ENCODE measurements around the gene SHC2. TPM values are rescaled to one million over a fixed set of nuclear protein-coding genes. Genes with fewer than 3 reads are reported as not detected.

SHC2 gene, protein sequence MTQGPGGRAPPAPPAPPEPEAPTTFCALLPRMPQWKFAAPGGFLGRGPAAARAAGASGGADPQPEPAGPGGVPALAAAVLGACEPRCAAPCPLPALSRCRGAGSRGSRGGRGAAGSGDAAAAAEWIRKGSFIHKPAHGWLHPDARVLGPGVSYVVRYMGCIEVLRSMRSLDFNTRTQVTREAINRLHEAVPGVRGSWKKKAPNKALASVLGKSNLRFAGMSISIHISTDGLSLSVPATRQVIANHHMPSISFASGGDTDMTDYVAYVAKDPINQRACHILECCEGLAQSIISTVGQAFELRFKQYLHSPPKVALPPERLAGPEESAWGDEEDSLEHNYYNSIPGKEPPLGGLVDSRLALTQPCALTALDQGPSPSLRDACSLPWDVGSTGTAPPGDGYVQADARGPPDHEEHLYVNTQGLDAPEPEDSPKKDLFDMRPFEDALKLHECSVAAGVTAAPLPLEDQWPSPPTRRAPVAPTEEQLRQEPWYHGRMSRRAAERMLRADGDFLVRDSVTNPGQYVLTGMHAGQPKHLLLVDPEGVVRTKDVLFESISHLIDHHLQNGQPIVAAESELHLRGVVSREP
- 0.62 to 1.6 TPM (median 1.1 TPM) in 5 replicates for total RNA-seq (2022; extraction: Qiagen RNA extraction)

DNA sequence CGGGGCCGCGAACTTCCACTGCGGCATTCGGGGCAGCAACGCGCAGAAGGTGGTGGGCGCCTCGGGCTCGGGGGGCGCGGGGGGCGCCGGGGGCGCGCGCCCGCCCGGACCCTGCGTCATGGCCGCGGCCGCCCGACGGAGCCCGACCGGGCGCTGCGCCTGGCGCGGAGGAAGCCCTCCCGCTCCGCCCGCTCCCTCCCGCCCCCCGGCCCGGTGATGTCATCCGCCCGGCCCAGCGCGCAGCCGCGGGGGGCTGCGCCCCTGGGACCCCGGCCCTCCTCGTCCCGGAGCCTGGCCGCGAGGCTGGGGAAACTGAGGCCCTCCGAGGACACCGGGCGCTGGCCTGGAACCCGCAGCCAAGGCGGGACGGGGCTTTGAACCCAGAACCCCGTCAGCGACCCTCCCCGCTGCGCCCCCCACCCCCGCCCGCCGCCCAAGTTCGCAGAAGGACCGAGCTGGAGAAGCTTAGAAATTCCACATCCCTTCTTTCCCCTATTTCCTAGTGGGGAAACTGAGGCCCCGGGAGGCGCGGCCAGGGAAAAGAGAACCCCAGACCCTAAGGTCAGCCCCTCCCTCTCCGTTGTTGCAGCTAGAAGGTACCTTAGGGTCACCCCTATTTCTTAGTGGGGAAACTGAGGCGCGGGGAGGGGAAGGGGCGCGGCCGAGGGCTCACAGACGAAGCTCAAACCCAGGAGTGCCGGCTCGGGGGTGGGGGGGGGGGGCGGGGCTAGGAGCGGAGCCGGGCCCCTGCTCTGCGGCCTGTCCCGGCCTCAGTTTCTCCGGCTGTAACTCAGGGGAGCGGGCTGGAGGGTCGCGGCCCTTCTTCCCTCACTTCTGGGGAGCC, at the start of gene SHC2:
SHC2 (minus strand) TSS at position 157 of the 844 bp plus-strand sequence; CDS start at position 120, 37 bp downstream.

DNA sequence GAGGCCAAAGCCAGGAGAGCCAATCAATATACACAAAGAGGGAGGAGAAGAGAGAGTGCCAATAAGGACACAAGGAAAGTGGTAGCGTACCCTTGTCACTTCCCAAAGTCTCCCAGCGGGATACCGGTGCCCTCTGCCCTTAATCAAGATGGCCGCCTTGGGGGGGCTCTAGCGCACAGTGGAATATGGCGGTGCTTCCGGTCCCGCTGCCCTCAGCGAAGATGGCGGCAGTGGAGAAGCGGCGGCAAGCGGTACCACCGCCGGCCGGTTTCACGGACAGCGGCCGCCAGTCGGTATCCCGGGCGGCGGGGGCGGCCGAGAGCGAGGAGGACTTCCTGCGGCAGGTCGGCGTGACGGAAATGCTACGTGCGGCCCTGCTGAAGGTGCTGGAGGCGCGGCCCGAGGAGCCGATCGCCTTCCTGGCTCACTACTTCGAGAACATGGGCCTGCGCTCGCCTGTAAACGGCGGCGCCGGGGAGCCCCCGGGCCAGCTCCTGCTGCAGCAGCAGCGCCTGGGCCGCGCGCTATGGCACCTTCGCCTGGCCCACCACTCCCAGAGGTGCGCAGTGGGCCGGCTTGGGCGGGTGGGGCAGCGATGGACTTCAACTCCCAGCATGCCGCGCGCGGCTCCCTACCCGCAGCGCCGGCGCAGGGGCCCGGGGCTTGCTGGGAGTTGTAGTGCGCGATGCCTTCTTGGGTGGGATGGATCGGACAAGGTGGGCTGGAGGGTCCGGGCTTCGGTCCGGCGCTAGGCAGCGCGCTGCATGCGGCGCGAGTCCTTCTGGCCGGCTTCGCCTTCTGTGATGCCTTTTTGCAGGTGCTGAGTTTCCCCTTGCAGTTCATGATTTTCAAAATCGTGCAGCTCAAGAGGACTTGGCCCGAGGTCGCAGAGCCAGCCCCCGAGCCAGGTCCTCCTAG, 46.7 kb upstream of the SHC2 start, which contains the start of gene TPGS1:
TPGS1 (plus strand) TSS at position 212 of the 918 bp plus-strand sequence; CDS start at position 222, 10 bp downstream.

DNA sequence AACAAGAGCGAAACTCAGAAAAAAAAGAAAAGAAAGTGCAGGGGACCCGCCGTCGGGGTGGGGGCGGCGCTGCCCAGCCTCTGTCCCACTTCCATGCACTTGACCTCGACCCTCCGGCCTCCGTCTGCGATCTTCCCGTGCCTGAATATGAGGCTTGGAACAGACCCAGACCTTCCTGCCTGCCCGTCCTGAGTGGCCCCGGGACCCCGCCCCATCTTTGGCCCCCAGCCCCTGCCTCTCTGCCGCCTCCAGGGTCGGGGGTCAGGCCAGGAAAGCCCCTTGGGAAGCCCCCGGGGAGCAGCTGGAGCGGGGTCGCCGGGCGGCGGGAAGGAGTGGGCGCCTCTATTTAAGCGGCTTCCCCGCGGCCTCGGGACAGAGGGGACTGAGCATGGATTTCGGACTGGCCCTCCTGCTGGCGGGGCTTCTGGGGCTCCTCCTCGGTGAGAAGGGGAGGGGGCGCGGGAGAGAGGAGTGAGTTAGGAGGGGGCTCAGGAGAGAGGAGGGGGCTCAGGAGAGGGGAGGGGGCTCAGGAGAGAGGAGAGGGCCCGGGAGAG, 35.4 kb upstream of the SHC2 start, which contains the start of gene MADCAM1:
MADCAM1 (plus strand) TSS at position 375 of the 554 bp plus-strand sequence; CDS start at position 389, 14 bp downstream.

DNA sequence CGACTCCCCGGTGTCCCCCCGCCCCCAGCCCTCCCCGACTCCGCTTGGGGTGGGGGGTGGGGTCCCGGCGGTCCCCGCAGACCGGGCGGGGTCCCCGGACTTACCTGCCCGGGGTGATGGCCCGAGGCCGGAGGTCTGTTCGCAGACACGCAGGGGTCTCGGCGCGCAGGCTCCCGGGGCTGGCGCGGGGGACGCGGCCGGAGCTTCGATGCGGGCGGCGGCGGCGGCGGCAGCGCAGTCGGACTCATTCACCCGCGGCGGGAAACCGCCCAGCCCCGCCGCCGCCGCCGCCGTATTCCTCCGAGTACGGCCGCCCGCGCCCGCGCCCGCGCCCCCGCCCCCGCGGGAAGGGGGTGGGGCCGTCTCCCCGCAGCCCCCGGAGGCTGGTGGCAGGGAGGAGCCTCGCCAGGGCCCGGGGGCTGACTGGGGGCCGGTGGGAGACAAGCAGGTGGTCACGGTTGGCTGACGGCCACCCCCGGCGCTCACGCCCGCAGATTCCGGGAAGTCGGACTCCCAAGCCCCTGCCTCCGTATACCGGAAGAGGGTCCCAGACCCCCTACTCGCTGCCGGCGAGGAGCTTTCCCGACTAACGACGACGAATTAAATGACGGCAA, 51.8 kb downstream of the SHC2 start, which contains the start of gene C2CD4C:
C2CD4C (minus strand) TSS at position 246 of the 614 bp plus-strand sequence. CDS start 786 bp downstream, outside the sequence.

Other genes with a start within 250 kb of the SHC2 start
- 72.3 to 101 TPM (median 93.8 TPM) in 5 replicates for gene PLPP2, start 169.6 kb downstream of the SHC2 start, total RNA-seq (2022; extraction: Qiagen RNA extraction)
- gene MIER2, start 116.2 kb downstream of the SHC2 start, total RNA-seq (2022; extraction: Qiagen RNA extraction): 12.8 to 21.3 TPM (median 20.3 TPM) in 5 replicates
- gene C2CD4C, start 51.9 kb downstream of the SHC2 start, total RNA-seq (2022; extraction: Qiagen RNA extraction): 0.39 to 0.53 TPM (median 0.45 TPM) in 5 replicates
- 0.19 to 0.41 TPM (median 0.29 TPM) in 4 of 5 replicates, not detected in the other for gene MADCAM1, start 35.5 kb upstream of the SHC2 start, total RNA-seq (2022; extraction: Qiagen RNA extraction)
- gene TPGS1, start 46.5 kb upstream of the SHC2 start, total RNA-seq (2022; extraction: Qiagen RNA extraction): 9.8 to 14.9 TPM (median 12.2 TPM) in 5 replicates
- 58.4 to 88.6 TPM (median 84.7 TPM) in 5 replicates for gene CDC34, start 70.7 kb upstream of the SHC2 start, total RNA-seq (2022; extraction: Qiagen RNA extraction)
- 0.19 to 0.32 TPM (median 0.23 TPM) in 4 of 5 replicates, not detected in the other for gene GZMM, start 83.0 kb upstream of the SHC2 start, total RNA-seq (2022; extraction: Qiagen RNA extraction)
- gene BSG, start 111.6 kb upstream of the SHC2 start, total RNA-seq (2022; extraction: Qiagen RNA extraction): 604 to 721 TPM (median 693 TPM) in 5 replicates
- 22.0 to 39.5 TPM (median 33.9 TPM) in 5 replicates for gene HCN2, start 128.8 kb upstream of the SHC2 start, total RNA-seq (2022; extraction: Qiagen RNA extraction)
- 68.6 to 97.5 TPM (median 89.4 TPM) in 5 replicates for gene POLRMT, start 172.5 kb upstream of the SHC2 start, total RNA-seq (2022; extraction: Qiagen RNA extraction)
- gene FGF22, start 178.8 kb upstream of the SHC2 start, total RNA-seq (2022; extraction: Qiagen RNA extraction): 0.26 to 0.68 TPM (median 0.39 TPM) in 5 replicates
- 48.1 to 71.4 TPM (median 68.3 TPM) in 5 replicates for gene RNF126, start 202.2 kb upstream of the SHC2 start, total RNA-seq (2022; extraction: Qiagen RNA extraction)
- gene FSTL3, start 215.4 kb upstream of the SHC2 start, total RNA-seq (2022; extraction: Qiagen RNA extraction): 215 to 309 TPM (median 261 TPM) in 5 replicates
- 0.14 TPM in 1 of 5 replicates, not detected in the others for gene PRSS57, start 234.4 kb upstream of the SHC2 start, total RNA-seq (2022; extraction: Qiagen RNA extraction)
- gene PALM, start 247.9 kb upstream of the SHC2 start, total RNA-seq (2022; extraction: Qiagen RNA extraction): 11.0 to 17.2 TPM (median 15.6 TPM) in 5 replicates